Skeletal muscle satellite cell (primary cell): ENCODE data around the gene STON2.

Experiments used
- H3K27me3 ChIP-seq: 2 replicates; pipeline ENCODE4 v1.7.0; 2013; ENCODE audit warnings: low read length; ENCODE audit not compliant: control insufficient read depth, insufficient read depth
- H3K36me3 ChIP-seq: 2 replicates; pipeline ENCODE4 v1.7.0; 2013; ENCODE audit warnings: mild to moderate bottlenecking, control low read depth, low read length; ENCODE audit not compliant: insufficient read depth
- H3K4me1 ChIP-seq: 2 replicates; pipeline ENCODE4 v1.7.0; 2013; ENCODE audit warnings: low read length; ENCODE audit not compliant: control insufficient read depth, insufficient read depth
- H3K4me2 ChIP-seq: 2 replicates; pipeline ENCODE4 v1.7.0; 2013; ENCODE audit warnings: mild to moderate bottlenecking, low read length
- H3K4me3 ChIP-seq: 2 replicates; pipeline ENCODE4 v1.7.0; 2013; ENCODE audit warnings: low read length
- H3K9ac ChIP-seq: 2 replicates; pipeline ENCODE4 v1.7.0; 2013; ENCODE audit warnings: mild to moderate bottlenecking, low read depth, low read length, moderate library complexity
- H3K9me3 ChIP-seq: replicated peaks from 2 replicates; pipeline ENCODE4 v1.7.0; 2013; ENCODE audit warnings: mild to moderate bottlenecking, control low read depth, low read length

STON2 gene

DNA sequence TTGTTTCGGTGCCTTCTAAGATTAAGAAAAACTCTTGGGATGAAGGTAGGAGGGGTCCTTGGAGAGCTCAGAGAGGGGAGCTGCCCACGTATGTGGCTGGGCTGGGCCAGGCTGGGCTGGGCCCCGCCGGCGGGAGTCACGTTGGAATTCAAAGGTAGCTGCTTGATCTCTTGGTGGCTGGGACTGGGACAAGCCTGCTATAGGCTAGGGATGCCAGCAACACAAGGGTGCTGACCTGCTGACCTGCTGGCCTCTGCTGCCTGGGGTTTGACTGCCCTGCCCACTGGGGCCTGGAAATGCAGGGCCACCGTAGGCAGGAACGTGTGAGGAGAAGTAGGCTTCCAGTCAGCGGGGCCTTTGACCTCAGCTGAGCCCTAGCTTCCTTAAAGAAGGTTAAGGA, 126.6 kb downstream of the STON2 start:
- Histone ChIP-seq H3K4me3 (no peak overlapping the region), H3K9ac (no peak overlapping the region), H3K4me1 (no peaks in the 10 kb centered on the region), H3K27me3 (peaks cover 23% of the 10 kb centered on the region), H3K4me2 (no peak overlapping the region), H3K9me3 (no peaks in the 10 kb centered on the region), H3K36me3 (no peaks in the 10 kb centered on the region)

DNA sequence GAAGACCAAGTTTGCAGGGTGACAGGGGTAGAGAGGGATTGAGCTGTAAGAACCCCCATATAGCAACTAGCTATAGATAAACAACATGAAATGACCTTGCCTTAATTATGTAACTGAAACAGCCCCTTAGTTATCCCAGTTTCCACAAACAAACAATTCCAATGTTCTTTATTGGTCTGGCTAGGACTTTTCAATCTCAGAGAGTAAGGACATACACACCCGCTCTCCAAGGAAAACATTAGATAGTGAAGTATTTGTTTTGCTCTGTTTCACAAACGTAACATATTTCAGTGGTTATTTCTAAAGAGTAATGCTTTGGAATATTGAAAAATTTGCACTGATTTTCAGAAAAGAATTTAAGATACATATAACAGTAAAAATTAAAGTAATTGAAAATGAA, 127.8 kb downstream of the STON2 start:
- no peaks in the 10 kb centered on the region for H3K4me1 ChIP-seq
- peaks cover 32% of the 10 kb centered on the region for H3K27me3 ChIP-seq
- H3K4me2 ChIP-seq, result no peak overlapping the region
- no peak overlapping the region for H3K9ac ChIP-seq
- H3K9me3 ChIP-seq, result no peaks in the 10 kb centered on the region
- no peaks in the 10 kb centered on the region for H3K36me3 ChIP-seq
- no peak overlapping the region for H3K4me3 ChIP-seq

GRCh38 chr14:81269979-81270375, 130.1 kb downstream of the STON2 start:
- Histone ChIP-seq H3K27me3 (peaks cover 24% of the 10 kb centered on the region), H3K36me3 (no peaks in the 10 kb centered on the region), H3K4me2 (no peak overlapping the region), H3K9me3 (no peaks in the 10 kb centered on the region), H3K4me3 (no peak overlapping the region), H3K9ac (no peak overlapping the region), H3K4me1 (no peaks in the 10 kb centered on the region)

GRCh38 chr14:81269100-81269978, 130.8 kb downstream of the STON2 start:
- Histone ChIP-seq H3K27me3 (peaks cover 24% of the 10 kb centered on the region), H3K4me3 (no peak overlapping the region), H3K4me1 (no peaks in the 10 kb centered on the region), H3K36me3 (no peaks in the 10 kb centered on the region), H3K9me3 (no peaks in the 10 kb centered on the region), H3K4me2 (no peak overlapping the region), H3K9ac (no peak overlapping the region)

DNA sequence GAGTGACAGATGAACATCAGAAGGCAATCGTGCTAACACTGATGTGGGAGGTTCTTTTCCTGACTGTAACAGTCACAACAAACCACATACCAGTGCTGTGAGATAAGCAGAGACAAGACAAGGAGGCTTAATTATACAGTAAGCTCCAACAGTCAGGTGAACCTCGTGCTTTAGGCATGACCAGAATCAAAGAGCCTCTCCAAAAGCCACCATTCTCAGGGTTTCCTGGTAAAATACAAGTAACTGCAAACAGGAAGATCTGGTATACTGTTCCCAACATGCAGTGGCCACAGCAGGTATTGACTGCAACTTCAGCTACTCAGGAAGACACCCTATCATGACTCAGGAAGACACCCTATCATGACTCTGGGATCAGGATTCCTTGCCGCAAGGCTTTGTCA, 132.1 kb downstream of the STON2 start:
- no peak overlapping the region for H3K9ac ChIP-seq
- no peaks in the 10 kb centered on the region for H3K36me3 ChIP-seq
- H3K4me3 ChIP-seq, result no peak overlapping the region
- H3K27me3 ChIP-seq, result peaks cover 17% of the 10 kb centered on the region
- H3K4me1 ChIP-seq, result no peaks in the 10 kb centered on the region
- H3K9me3 ChIP-seq, result no peaks in the 10 kb centered on the region
- H3K4me2 ChIP-seq, result no peak overlapping the region

- Histone ChIP-seq H3K36me3 (no peaks in the 10 kb centered on the region), H3K27me3 (peaks cover 17% of the 10 kb centered on the region), H3K4me1 (no peaks in the 10 kb centered on the region), H3K9me3 (no peaks in the 10 kb centered on the region), H3K4me2 (no peak overlapping the region), H3K9ac (no peak overlapping the region), H3K4me3 (no peak overlapping the region)
Observed at GRCh38 chr14:81265636-81266169, 134.4 kb downstream of the STON2 start.

GRCh38 chr14:81264671-81265070, 135.5 kb downstream of the STON2 start:
- H3K4me1 ChIP-seq, result no peaks in the 10 kb centered on the region
- no peak overlapping the region for H3K4me2 ChIP-seq
- no peaks in the 10 kb centered on the region for H3K9me3 ChIP-seq
- H3K36me3 ChIP-seq, result no peaks in the 10 kb centered on the region
- H3K27me3 ChIP-seq, result peaks cover 17% of the 10 kb centered on the region
- H3K9ac ChIP-seq, result no peak overlapping the region
- no peak overlapping the region for H3K4me3 ChIP-seq

DNA sequence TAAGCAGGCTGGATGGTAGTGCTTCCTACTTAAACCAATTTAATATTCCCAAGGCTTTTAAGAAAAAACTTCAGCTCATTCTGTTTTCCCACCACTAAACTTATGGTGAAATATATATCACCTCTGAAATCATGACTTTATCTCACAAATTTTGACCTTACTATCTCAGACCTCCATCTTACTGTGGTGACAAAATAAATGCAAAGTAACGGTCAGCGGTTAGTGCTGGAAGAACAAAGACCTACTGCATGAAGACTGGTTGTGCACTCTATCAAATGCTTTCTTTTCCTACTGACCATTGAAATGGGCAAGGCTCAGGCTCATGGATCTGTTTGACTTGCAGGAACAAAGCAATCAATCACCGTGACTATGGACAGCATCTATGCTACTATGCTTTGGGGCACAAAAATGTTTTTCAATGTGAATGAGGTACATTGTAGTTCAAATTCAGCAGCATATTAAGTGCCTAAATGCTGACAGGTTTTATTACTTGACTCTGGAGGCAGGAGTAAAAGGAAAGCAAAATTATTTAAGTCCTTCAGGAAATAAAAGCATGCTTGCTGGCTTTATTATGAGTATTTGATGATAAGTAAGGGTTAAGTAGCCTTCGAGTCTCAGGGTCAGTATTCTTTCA, 136.2 kb downstream of the STON2 start:
- Histone ChIP-seq H3K27me3 (peaks cover 17% of the 10 kb centered on the region), H3K9me3 (no peaks in the 10 kb centered on the region), H3K4me2 (no peak overlapping the region), H3K4me1 (no peaks in the 10 kb centered on the region), H3K9ac (no peak overlapping the region), H3K4me3 (no peak overlapping the region), H3K36me3 (no peaks in the 10 kb centered on the region)

- H3K4me2 ChIP-seq, result no peak overlapping the region
- no peaks in the 10 kb centered on the region for H3K4me1 ChIP-seq
- H3K9ac ChIP-seq, result no peak overlapping the region
- no peaks in the 10 kb centered on the region for H3K9me3 ChIP-seq
- H3K36me3 ChIP-seq, result no peaks in the 10 kb centered on the region
- H3K27me3 ChIP-seq, result no peaks in the 10 kb centered on the region
- H3K4me3 ChIP-seq, result no peak overlapping the region
Observed at GRCh38 chr14:81261176-81261575, 138.9 kb downstream of the STON2 start.

DNA sequence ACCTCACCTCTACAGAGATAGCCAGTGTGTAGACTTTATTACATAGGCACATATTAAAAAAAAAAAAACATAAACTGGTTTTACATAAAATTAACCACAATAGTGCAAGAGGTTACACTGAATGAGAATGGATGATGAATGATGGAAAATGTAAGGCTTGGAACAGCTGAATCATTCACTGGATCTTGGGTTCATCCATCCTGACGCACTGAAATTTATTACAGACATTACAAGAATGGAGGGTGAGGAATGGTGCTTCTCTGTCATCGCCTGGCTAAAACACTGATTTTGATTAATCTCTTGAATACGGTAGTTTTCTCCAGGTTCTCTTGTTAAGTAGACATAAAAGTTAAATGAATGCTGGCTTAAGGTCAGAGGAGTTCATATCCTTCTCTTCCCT, 139.4 kb downstream of the STON2 start:
- H3K27me3 ChIP-seq, result no peaks in the 10 kb centered on the region
- H3K4me3 ChIP-seq, result no peak overlapping the region
- H3K9ac ChIP-seq, result no peak overlapping the region
- H3K4me2 ChIP-seq, result no peak overlapping the region
- no peaks in the 10 kb centered on the region for H3K9me3 ChIP-seq
- H3K4me1 ChIP-seq, result no peaks in the 10 kb centered on the region
- no peaks in the 10 kb centered on the region for H3K36me3 ChIP-seq

- Histone ChIP-seq H3K27me3 (no peaks in the 10 kb centered on the region), H3K9ac (no peak overlapping the region), H3K9me3 (no peaks in the 10 kb centered on the region), H3K4me2 (no peak overlapping the region), H3K4me1 (no peaks in the 10 kb centered on the region), H3K4me3 (no peak overlapping the region), H3K36me3 (no peaks in the 10 kb centered on the region)
Observed at GRCh38 chr14:81256289-81256960, 143.7 kb downstream of the STON2 start.
